MG63 (cell line): Measurements from ENCODE around the gene EXOC6. TPM values are rescaled to one million over a fixed set of nuclear protein-coding genes. Genes with fewer than 3 reads are reported as not detected.

ENCODE experiments used
- DNase-seq: peaks from one replicate; pipeline ENCODE4 v3.0.0-alpha.2; 2020
- H3K27me3 ChIP-seq: fragments of 250-450 bp; sonication (Bioruptor Pico); 2 replicates; pipeline ENCODE4 v1.5.1; 2020; ENCODE audit warnings: mild to moderate bottlenecking, moderate library complexity
- H3K36me3 ChIP-seq: fragments of 250-450 bp; sonication (Bioruptor Pico); 2 replicates; pipeline ENCODE4 v1.5.1; 2020; ENCODE audit warnings: mild to moderate bottlenecking, moderate library complexity
- H3K4me3 ChIP-seq: fragments of 250-450 bp; sonication (Bioruptor Pico); 2 replicates; pipeline ENCODE4 v1.5.1; 2020; ENCODE audit warnings: mild to moderate bottlenecking, moderate library complexity
- H3K9me3 ChIP-seq: fragments of 250-450 bp; sonication (Bioruptor Pico); 2 replicates; pipeline ENCODE4 v1.5.1; 2020; ENCODE audit warnings: mild to moderate bottlenecking, moderate library complexity
- total RNA-seq: library from RNA; depleted of rRNA; stranded (reverse); fragments of >200 nt; shearing (Covaris generic); gene quantifications from 2 replicates; pipeline ENCODE4 v1.2.3, GENCODE V29; 2014; ENCODE audit warnings: low replicate concordance

EXOC6 gene
- total RNA-seq, 1 experiment from 2014 or later: 10.8 TPM

GRCh38 chr10:93072225-93072712 is 223.9 kb downstream of the EXOC6 start:
- DNase-seq: no peak
- no peaks in the 10 kb centered on the region for H3K36me3 ChIP-seq
- peaks cover 37% of the 10 kb centered on the region for H3K27me3 ChIP-seq

GRCh38 chr10:93072713-93073538 is 224.6 kb downstream of the EXOC6 start:
- Histone ChIP-seq H3K27me3 (peaks cover 31% of the 10 kb centered on the region), H3K4me3 (peak overlapping the region; percentile 37; the same call in 1 of the 2 replicates), H3K9me3 (no peaks in the 10 kb centered on the region), H3K36me3 (no peaks in the 10 kb centered on the region)
- DNase-seq: no peak

More at GRCh38 chr10:93072225-93072712, 223.9 kb downstream of the EXOC6 start:
- Histone ChIP-seq H3K9me3 (no peaks in the 10 kb centered on the region), H3K4me3 (no peak overlapping the region)

GRCh38 chr10:93073539-93074146 is 225.3 kb downstream of the EXOC6 start, which contains the start of gene CYP26A1:
Gene CYP26A1, plus strand, starts transcription at chr10:93073893. Its CDS starts 42 bp downstream, at chr10:93073935.
- Histone ChIP-seq H3K27me3 (peaks cover 24% of the 10 kb centered on the region), H3K36me3 (no peaks in the 10 kb centered on the region), H3K4me3 (peak within 1 kb of the TSS; percentile 37), H3K9me3 (no peaks in the 10 kb centered on the region)
- DNase-seq: no peak

- no peaks in the 10 kb centered on the region for H3K36me3 ChIP-seq
- H3K4me3 ChIP-seq: peak overlapping the region; percentile 37
- H3K9me3 ChIP-seq: no peaks in the 10 kb centered on the region
- DNase-seq: peak; percentile 33
- H3K27me3 ChIP-seq: peaks cover 22% of the 10 kb centered on the region
Observed at GRCh38 chr10:93074147-93074596, 225.9 kb downstream of the EXOC6 start.

- Histone ChIP-seq H3K9me3 (no peaks in the 10 kb centered on the region), H3K36me3 (no peaks in the 10 kb centered on the region), H3K4me3 (no peak overlapping the region), H3K27me3 (peaks cover 22% of the 10 kb centered on the region)
- no peak for DNase-seq
Observed at GRCh38 chr10:93074597-93075368, 226.5 kb downstream of the EXOC6 start.

GRCh38 chr10:93075369-93076221 is 227.3 kb downstream of the EXOC6 start:
- H3K4me3 ChIP-seq: no peak overlapping the region
- H3K27me3 ChIP-seq: peaks cover 22% of the 10 kb centered on the region
- no peaks in the 10 kb centered on the region for H3K9me3 ChIP-seq
- DNase-seq: no peak
- no peaks in the 10 kb centered on the region for H3K36me3 ChIP-seq

- H3K27me3 ChIP-seq: peaks cover 22% of the 10 kb centered on the region
- no peaks in the 10 kb centered on the region for H3K9me3 ChIP-seq
- H3K36me3 ChIP-seq: no peaks in the 10 kb centered on the region
- DNase-seq: no peak
- no peak overlapping the region for H3K4me3 ChIP-seq
Observed at GRCh38 chr10:93076871-93077270, 228.6 kb downstream of the EXOC6 start.

GRCh38 chr10:93077860-93078337 is 229.6 kb downstream of the EXOC6 start:
- Histone ChIP-seq H3K9me3 (no peaks in the 10 kb centered on the region), H3K4me3 (no peak overlapping the region), H3K36me3 (no peaks in the 10 kb centered on the region), H3K27me3 (peaks cover 21% of the 10 kb centered on the region)
- DNase-seq: no peak

GRCh38 chr10:93079663-93080349 is 231.5 kb downstream of the EXOC6 start:
- DNase-seq: no peak
- Histone ChIP-seq H3K36me3 (no peaks in the 10 kb centered on the region), H3K9me3 (no peaks in the 10 kb centered on the region), H3K27me3 (peaks cover 2% of the 10 kb centered on the region; the same call in 1 of the 2 replicates), H3K4me3 (no peak overlapping the region)

GRCh38 chr10:93080350-93081046 is 232.2 kb downstream of the EXOC6 start:
- H3K27me3 ChIP-seq: no peaks in the 10 kb centered on the region
- no peak overlapping the region for H3K4me3 ChIP-seq
- no peaks in the 10 kb centered on the region for H3K36me3 ChIP-seq
- DNase-seq: peak; percentile 32
- H3K9me3 ChIP-seq: no peaks in the 10 kb centered on the region

GRCh38 chr10:93081318-93081717 is 233.0 kb downstream of the EXOC6 start:
- H3K36me3 ChIP-seq: no peaks in the 10 kb centered on the region
- no peak overlapping the region for H3K4me3 ChIP-seq
- no peak for DNase-seq
- no peaks in the 10 kb centered on the region for H3K9me3 ChIP-seq
- no peaks in the 10 kb centered on the region for H3K27me3 ChIP-seq

- Histone ChIP-seq H3K36me3 (no peaks in the 10 kb centered on the region), H3K27me3 (no peaks in the 10 kb centered on the region), H3K4me3 (no peak overlapping the region), H3K9me3 (no peaks in the 10 kb centered on the region)
- DNase-seq: no peak
Observed at GRCh38 chr10:93081834-93082233, 233.5 kb downstream of the EXOC6 start.

GRCh38 chr10:93083743-93084539 is 235.6 kb downstream of the EXOC6 start:
- H3K9me3 ChIP-seq: no peaks in the 10 kb centered on the region
- no peaks in the 10 kb centered on the region for H3K27me3 ChIP-seq
- DNase-seq: no peak
- H3K36me3 ChIP-seq: no peaks in the 10 kb centered on the region
- H3K4me3 ChIP-seq: no peak overlapping the region

GRCh38 chr10:93085272-93085859 is 237.0 kb downstream of the EXOC6 start:
- DNase-seq: no peak
- Histone ChIP-seq H3K36me3 (no peaks in the 10 kb centered on the region), H3K27me3 (no peaks in the 10 kb centered on the region), H3K4me3 (no peak overlapping the region), H3K9me3 (no peaks in the 10 kb centered on the region)
